ENCODE data around the gene GUCA1C. TPM values are rescaled to one million over a fixed set of nuclear protein-coding genes. Genes with fewer than 3 reads are reported as not detected.
A peak's percentile ranks its signal among the peaks of the same experiment; 100 is the strongest.

Gene GUCA1C
- polyA plus RNA-seq, 3 donors: 0.18 to 0.64 (median 0.21) TPM

DNA sequence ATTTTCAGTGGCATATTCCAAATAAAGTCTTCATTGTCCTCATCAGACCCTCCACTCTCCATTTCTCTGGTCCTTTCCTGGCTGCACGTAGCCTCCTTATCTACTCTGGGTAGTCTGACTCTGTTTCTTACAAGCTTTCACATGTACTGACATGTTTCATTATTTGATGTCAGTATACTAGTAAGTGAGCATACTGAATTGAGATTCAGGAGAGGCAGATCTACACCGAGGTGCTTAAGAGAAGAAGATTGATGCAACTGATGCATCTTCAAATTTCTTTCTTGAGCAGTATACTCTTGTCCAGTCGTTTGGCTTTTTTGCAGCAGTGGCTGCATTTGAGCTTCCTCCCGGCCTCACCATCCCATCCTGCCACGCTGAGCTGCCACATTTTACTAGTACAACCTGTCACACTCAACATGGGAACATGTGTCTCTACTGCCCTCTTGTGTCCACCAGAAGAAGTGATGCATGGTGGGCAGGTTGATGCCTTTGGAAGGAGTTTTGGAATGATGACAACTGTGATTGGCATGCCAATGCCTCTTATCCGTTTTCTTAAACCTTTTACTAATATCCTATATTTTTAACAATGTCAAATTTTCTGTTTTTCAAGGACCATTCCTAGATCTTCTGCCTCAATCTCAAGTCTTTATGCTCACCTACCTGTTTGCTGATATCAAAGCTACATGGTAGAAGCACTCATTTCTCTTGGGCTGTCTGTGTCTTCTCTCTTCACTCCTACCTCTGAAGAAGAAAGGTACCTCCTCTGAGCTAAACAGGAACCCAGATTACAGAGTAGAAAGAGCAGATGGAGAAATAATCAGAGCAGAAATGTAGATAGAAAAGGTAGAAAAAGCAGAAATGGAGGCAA, 38.7 kb downstream of the GUCA1C start:
- DNase-seq (ENCODE audit: low read depth in 3 of 3, low spot score in 2 of 3): peak in 2 of 3 donors; percentile 33 to 46

DNA sequence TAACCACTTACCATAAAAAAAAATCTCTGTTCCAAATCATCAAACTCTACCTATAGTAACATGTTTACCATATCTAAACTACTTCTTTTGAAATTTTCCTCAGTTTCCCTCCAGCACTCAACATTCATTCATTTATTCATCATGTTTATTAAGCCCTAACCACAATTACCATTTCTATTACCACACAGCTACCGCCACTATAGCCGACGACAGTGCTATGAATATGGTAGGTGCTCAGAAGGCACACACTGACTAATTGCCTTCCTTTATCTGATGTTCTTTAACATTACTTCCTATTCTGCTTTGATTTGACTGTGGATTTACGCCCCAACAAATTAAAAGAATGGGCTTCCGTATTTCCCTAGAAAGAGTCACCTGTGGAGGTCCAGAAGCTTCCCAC, 43.9 kb downstream of the GUCA1C start:
- no peak for DNase-seq (ENCODE audit: low read depth in 3 of 3, low spot score in 2 of 3)

DNA sequence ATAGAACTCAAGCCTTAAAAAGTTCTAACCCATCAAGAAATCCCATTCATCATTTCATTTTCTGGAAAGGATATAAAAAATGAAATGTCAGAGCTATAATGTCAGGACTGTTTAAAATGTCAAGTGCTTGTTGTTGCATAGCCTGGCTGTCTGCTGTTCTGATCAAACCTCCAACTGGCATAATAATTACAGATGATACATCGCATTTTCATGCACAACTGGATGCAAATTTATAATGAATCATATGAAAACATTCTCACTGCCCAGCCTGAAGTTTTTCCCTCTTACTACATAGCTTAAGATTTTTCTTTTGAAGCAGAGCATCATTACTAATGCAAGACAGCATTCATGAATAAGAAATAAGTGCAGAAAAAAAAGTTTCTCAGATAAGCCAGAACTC, 46.5 kb downstream of the GUCA1C start:
- DNase-seq (ENCODE audit: low read depth in 3 of 3, low spot score in 2 of 3): peak in 1 of 3 donors; percentile 16

DNA sequence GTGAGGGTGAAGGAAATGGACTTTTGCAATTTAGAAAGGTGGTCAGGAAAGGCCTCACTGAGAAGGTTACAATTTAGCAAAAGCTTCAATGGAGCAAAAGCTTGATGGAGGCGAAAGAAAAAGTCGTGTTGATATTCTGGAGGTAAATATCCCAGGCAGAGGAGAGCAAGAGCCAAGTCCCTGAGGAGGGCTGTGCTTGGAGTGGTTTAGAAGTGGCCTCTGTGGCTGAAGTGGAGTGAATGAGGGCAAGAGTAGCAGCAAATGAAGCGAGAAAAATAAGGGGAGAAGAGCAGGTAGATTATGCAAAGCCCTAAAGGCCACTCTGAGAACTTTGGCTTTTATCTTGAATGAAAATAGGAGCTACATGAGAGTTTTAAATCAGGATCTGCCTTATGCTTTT, 54.1 kb downstream of the GUCA1C start:
- no peak for DNase-seq (ENCODE audit: low read depth in 3 of 3, low spot score in 2 of 3)

DNA sequence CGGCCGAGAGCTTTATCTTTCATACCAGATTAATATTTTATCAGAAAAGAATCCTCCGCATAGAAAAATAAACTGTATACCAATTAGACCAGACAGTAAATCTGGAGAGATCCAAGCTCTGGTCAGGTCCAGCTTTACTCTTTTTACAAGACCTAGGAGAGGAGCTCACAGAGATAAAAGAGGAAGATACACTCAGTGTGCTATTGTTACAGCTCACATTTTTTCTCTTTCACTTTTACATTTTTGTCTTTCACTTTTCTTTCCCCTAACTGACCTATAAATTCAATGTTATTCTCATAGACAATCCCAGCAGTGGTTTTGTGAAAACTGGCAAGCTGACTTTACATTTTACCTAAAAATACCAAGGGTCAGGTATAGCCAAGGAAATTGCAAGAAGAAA, 55.8 kb downstream of the GUCA1C start:
- DNase-seq (ENCODE audit: low read depth in 3 of 3, low spot score in 2 of 3): no peak

DNA sequence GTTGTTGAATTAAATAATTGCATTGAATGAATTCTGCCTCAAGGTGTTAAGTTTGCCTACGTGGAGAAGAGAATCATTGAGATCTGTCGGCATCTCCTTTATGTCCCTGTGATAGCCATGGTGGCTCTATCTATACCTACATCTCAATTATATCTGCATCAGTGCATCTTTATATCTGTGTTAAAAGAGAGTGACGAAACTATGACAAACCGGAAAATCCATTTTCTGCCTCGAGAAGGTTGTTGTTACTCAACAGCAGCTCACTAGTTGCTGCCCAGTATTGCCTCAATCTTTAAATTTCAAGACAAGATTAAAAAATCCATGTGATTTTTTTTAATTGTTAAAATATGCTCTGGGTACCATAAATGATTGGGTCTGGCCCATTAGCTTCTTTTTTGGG, 58.7 kb downstream of the GUCA1C start:
- no peak for DNase-seq (ENCODE audit: low read depth in 3 of 3, low spot score in 2 of 3)

DNA sequence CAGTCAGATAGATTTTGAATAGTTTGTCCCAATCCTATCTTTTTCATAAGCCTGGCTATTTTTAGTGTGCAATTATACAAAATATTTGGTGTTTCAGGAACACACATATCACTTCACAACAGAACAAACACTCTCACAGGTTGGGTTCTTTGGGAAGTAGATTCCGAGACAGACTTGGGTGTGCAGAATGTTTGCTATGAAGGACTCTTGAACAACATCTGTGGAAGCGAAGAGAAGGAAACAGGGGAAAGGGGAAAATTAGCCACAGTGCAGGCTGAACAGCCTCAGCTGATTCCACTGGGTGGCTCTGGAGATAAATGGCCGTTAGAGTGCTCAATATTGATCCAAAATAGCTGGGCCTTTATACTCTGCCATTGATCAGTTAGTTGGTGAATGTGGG, 61.8 kb downstream of the GUCA1C start:
- DNase-seq (ENCODE audit: low read depth in 3 of 3, low spot score in 2 of 3): no peak

DNA sequence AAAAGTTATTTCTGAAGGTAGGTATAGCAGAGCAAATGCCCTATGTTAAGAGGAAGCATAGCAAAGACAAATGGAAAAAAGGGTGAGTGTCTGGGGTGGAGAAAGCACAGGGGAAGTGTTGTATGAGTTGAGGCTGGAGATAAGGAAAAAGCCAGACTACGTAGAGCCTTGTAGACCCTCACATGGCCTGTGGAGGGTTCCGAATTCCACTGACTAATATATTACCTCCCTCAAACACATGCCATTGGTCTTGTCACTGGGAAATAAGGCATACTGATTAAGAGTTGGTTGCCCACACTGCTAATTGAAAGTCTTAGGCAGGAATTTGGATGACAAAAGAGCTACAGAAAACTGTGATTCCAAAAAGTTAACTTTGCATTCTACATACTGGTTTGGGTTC, 65.9 kb downstream of the GUCA1C start:
- DNase-seq (ENCODE audit: low read depth in 3 of 3, low spot score in 2 of 3): no peak

DNA sequence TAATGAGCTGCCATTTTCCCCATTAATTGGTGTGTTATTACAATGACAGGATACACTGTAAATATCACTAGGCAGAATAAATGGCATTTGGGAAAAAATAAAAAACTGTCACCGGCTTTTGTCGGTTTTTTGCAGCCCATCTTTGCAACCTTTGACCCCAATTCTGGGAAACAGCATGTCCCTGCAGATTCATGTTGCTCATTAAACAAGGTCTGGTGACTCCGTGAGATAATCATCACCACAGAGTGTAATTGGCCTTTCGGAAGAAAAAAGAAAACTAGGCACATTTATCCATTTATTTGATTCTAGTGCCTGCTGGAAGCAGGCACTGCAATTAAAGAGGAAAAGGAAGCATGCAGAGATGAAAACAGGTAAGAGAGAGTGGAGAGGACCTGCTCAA, 66.6 kb downstream of the GUCA1C start:
- no peak for DNase-seq (ENCODE audit: low read depth in 3 of 3, low spot score in 2 of 3)

DNA sequence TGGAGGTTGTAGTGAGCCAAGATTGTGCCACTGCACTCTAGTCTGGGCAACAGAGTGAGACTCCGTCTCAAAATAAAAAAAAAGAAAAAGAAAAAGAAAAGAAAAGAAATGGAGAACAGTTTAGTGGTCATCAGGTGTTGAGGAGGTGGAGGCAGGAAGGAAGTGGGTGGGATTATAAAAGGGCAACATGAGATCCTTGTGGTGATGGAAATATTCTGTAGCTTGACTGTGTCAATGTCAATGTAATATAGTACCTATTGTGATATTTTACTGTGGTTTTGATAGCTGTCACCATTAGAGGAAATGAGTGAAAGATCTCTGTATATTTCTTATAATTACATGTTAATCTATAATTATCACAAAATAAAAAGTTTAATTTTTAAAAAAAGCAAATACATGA, 70.3 kb downstream of the GUCA1C start:
- DNase-seq (ENCODE audit: low read depth in 3 of 3, low spot score in 2 of 3): no peak

DNA sequence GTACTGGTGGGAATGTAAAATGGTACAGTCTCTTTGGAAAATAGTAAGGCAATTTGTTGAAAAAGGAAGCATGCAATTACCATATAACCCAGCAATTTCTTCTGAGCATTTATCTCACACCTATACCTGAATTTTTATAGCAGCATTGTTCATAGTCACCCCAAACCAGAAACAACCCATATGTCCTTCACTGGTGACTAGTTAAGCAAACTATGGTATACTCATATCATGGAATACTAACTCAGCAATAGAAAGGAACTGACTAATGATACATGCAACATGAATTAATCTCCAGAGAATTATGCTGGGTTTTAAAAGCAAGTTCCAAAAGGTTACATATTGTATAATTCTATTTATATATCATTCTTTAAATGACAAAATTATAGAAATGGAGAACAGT, 70.9 kb downstream of the GUCA1C start:
- no peak for DNase-seq (ENCODE audit: low read depth in 3 of 3, low spot score in 2 of 3)

DNA sequence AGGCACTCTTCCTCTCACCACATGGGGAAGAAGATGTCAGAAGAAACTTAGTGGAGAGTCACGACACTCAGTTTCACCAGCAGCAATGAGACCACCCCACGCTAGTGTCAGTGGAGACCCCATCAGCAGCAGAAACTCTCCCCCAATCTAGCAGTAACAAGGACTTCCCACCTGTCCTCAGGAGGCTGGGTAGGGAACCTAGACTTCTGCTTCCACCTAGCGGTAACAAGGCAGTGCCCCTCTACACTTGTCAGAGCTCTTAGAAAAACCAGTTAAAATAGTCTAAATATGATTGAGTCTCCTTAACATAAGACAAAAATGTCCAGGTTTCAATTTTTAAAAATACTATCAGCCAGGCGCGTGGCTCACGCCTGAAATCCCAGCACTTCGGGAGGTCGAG, 73.8 kb downstream of the GUCA1C start:
- DNase-seq (ENCODE audit: low read depth in 3 of 3, low spot score in 2 of 3): no peak

DNA sequence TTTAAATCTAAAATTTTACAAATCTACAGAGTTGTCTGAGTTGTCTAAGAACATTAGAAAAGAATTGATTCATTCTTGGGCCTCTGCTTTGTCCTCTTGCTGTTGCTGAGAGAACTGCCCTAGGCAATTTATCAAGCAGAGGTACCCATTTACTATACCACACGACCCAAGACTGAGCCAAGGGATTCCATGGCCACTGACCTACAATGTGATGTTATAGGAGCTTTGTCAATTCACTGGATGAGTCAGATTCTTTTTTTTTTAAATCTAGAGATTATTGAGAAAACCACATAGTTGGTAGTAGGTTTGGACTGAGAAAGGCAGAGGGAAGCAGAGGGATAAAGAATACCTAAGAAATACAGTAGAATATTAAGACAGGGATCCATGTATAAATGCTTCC, 75.8 kb downstream of the GUCA1C start:
- DNase-seq (ENCODE audit: low read depth in 3 of 3, low spot score in 2 of 3): no peak

DNA sequence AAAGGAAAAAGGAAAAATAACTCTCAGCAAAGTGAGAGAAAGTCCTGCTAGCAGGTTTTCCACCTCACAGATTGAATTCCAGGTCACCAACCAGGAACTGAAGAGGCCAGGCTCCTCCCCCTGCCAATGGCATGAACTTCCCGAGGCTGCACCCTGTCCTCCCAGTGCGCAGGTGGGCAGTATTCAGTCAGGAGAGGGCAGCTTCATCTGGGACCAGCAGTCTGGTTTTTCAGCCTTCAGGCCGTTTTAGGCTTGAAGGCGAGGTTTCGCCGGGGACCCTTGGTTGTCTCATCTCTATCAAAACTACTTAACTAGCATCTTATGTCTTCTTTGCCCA, 89.9 kb downstream of the GUCA1C start:
- DNase-seq (ENCODE audit: low read depth in 3 of 3, low spot score in 2 of 3): no peak

DNA sequence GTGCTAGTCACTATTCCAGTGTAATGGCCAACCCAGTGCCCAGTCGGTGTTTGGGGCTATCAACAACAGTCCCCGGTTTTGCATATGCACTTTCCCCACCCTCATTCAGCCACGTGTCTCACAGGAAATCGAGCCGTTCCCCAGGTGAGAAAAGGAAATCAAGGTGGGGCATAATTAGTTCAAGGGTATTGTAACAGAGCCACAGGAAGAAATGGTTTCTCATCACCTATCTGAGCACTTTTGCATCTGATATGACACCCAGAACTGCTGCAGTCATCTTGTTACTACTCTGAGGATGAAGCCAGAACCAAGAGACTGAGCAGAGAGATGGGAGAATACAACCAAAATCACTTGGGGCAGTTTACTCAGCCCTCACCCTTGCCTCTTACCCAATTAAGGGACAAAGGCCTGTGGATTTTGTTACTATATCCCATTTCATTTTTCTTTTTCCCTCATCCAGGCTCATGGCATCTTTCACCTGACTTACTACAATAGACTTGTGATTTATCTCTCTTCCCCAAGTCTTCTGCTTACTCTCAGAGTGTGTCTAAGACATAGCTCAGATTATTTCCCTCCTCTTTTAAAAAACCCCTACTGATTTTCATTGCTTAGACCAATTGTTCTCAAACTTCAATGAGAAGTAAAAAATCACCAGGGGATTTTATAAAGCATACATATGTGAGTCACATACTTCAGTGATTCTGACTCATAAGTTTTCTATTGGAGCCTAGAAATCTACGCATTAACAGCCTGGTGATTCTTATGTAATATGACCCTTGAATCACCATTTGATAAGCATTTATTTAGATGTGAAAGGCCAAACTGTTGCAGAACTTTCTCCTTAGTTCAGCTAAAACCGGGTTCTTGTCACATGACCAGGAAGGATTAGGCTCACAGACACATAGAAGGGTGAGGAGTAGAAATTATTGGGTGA, 90.5 kb downstream of the GUCA1C start:
- no peak for DNase-seq (ENCODE audit: low read depth in 3 of 3, low spot score in 2 of 3)

DNA sequence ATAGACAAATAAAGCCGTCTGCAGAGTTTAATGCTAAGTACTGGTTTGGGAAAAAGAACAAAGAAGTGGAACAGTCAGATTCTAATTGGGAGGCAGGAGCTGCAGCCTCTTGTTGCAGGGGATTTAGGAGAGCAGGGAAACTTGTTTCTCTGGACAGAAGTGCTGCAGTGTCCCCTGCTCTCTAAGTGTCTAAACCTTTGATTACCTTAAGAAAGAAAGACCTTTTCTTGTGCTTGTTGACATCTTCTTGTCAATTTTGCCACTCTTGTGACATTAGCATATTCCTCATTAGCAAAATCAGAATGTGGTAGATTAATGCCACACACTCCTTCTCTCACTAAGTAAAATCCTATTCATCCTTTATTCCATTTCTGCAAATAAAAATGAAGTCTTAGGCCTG, 92.3 kb downstream of the GUCA1C start:
- no peak for DNase-seq (ENCODE audit: low read depth in 3 of 3, low spot score in 2 of 3)

Other genes starting within 250 kb of the GUCA1C start
- not detected for gene RETNLB, start 196.5 kb downstream of the GUCA1C start, polyA plus RNA-seq (ENCODE audit: insufficient read length in 3 of 3)
- under 1 TPM in 1 of 3 donors, not detected in 2; 0.12 TPM for gene TRAT1, start 131.1 kb downstream of the GUCA1C start, polyA plus RNA-seq (ENCODE audit: insufficient read length in 3 of 3)
- gene MORC1, start 164.3 kb upstream of the GUCA1C start, polyA plus RNA-seq (ENCODE audit: insufficient read length in 3 of 3): under 1 TPM; 0.49 to 0.68 (median 0.61) TPM
- 10 to 100 TPM; 16.6 to 19.4 (median 19.0) TPM for gene C3orf85, start 182.8 kb upstream of the GUCA1C start, polyA plus RNA-seq (ENCODE audit: insufficient read length in 3 of 3)

All from right renal cortex interstitium (tissue), 3 donors.